EH (cell line): Measurements from ENCODE around the gene ZNF132.
A peak's percentile ranks its signal among the peaks of the same experiment; 100 is the strongest.

Experiments used
- DNase-seq: peaks from one replicate; pipeline ENCODE4 v3.0.0-alpha.2; 2015; ENCODE audit warnings: low read depth

ZNF132 gene

GRCh38 chr19:58386576-58387337 lies 53.2 kb downstream of the ZNF132 start, which contains the start of gene RPS5:
TSS of gene RPS5 (plus strand) at chr19:58387269. CDS start at chr19:58388138, 869 bp downstream.
- peak; percentile 99 for DNase-seq

DNA sequence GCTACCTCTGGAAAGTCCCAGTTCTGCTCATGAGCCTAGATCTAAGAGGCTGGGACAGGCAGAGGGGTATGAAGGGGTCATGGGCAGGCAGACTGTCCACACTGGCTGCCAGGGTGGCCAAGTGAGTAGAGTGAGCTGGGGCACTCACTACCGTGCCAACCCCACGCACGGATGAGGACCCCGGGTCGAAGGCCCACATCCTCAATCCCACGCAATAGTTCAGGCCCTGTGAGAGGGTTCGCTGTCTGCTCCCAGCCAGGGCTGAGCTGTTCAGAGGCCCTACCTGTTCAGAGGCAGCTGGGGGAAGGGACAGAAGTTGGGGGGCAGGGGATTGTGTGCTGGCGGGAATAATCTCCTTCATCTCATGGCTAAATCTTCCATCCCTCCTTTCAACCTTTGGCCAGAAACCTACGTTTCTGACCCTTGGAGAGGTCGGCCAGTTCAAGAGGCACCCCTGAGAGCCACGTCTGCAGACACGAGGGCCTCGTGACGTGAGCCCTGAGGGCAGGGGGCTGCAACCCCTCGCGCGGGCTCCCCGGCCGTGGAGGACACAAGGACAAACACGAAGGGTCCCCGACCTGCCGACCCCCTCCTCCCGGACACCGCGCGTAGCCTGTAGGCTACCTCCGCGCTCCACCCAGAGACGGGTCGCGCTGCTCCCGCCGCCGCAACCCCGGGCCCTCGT lies 53.9 kb downstream of the ZNF132 start:
- no peak for DNase-seq

DNA sequence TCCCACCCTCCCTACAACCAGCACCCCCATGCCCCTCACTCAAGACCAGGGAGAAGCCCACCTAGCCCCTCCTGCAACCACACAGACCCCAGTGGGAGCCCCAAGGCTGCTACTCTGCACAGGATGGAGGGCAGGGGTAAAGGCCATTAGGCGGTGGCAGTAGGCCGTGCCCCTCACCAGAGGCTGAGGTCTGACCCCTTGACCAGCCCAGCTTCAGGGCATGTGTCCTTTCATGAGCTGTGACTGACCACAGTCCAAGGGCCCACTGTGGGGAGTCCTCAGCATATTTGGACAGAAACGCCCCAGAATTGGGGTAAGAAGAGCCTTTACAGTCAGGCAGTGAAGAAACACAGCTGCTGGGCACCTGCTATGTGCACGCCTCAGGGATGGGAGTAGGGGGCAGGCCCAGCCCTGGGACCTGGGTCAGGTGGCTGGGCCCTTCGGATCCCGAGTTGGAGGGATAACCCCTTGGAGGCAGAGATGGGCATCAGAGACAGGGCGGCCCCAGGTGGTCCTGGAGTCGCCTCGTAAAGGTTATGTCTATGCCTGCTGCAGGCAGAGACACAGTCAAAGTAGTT lies 54.6 kb downstream of the ZNF132 start:
- no peak for DNase-seq

- DNase-seq: no peak
Observed at GRCh38 chr19:58382997-58383603, 56.9 kb downstream of the ZNF132 start.
